KOPT-K1 (cell line): ENCODE results near the gene FHIT.

ENCODE experiments used
- H3K27ac ChIP-seq: fragments of 200-600 bp; sonication (generic); 2 replicates; pipeline ENCODE4 v1.5.1; 2016; ENCODE audit warnings: antibody characterized with exemption, mild to moderate bottlenecking, low read depth, low read length; ENCODE audit not compliant: poor library complexity, severe bottlenecking
- H3K36me3 ChIP-seq: fragments of 200-600 bp; sonication (generic); 2 replicates; pipeline ENCODE4 v1.5.1; 2017; ENCODE audit warnings: antibody characterized with exemption, mild to moderate bottlenecking, low read length, moderate library complexity; ENCODE audit not compliant: insufficient read depth
- H3K9me3 ChIP-seq: fragments of 200-600 bp; sonication (generic); 2 replicates; pipeline ENCODE4 v1.5.1; 2017; ENCODE audit warnings: antibody characterized with exemption, low read length, mild to moderate bottlenecking; ENCODE audit not compliant: insufficient read depth, poor library complexity, severe bottlenecking

FHIT gene

GRCh38 chr3:61169621-61170251, 81.5 kb downstream of the FHIT start:
- no peak overlapping the region for H3K27ac ChIP-seq
- H3K9me3 ChIP-seq: no peaks in the 10 kb centered on the region
- H3K36me3 ChIP-seq: no peaks in the 10 kb centered on the region

DNA sequence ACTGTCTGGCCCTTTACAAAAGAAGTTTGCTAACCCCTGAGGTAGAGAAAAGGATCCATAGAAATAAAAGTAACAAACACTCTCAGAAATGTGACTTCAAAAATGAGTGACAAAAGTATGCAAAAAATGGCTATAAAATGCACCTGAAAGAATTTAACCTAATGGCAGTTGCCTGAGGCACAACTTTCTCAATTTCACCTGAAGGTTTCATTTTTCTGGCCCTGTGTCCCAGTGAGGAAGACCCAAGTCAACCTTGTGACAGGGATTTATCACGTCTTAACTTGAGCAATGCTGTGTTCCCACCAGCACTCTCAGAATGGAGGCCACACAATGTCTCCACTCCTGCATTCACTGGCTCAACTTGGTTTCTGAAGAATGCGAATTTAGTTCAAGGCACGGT, 83.0 kb downstream of the FHIT start:
- H3K27ac ChIP-seq: no peak overlapping the region

DNA sequence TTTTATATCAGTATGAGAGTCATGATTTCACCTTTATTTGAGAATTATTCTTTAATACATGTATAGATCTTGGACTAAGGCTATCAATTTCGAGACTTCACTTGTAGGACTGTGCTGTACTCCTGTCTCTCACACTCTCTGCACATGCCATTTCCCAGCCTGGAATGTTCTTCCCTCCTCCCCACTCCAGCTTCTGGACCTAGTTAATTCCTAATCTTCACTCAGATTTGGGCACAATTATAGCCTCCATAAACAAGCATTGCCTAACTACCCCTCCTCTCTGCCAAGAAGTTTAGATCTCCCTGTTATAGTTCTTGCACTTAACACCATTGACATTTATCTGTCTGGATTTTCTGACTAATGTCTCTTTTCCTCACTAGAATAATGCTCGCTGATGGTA, 88.3 kb downstream of the FHIT start:
- Histone ChIP-seq H3K36me3 (no peaks in the 10 kb centered on the region), H3K9me3 (no peaks in the 10 kb centered on the region), H3K27ac (no peak overlapping the region)

More for the DNA sequence above, 83.0 kb downstream of the FHIT start:
- no peaks in the 10 kb centered on the region for H3K9me3 ChIP-seq
- H3K36me3 ChIP-seq: no peaks in the 10 kb centered on the region

GRCh38 chr3:61158667-61159066, 92.6 kb downstream of the FHIT start:
- Histone ChIP-seq H3K27ac (no peak overlapping the region), H3K36me3 (no peaks in the 10 kb centered on the region), H3K9me3 (no peaks in the 10 kb centered on the region)

GRCh38 chr3:61158216-61158615, 93.0 kb downstream of the FHIT start:
- Histone ChIP-seq H3K27ac (no peak overlapping the region), H3K36me3 (no peaks in the 10 kb centered on the region), H3K9me3 (no peaks in the 10 kb centered on the region)

DNA sequence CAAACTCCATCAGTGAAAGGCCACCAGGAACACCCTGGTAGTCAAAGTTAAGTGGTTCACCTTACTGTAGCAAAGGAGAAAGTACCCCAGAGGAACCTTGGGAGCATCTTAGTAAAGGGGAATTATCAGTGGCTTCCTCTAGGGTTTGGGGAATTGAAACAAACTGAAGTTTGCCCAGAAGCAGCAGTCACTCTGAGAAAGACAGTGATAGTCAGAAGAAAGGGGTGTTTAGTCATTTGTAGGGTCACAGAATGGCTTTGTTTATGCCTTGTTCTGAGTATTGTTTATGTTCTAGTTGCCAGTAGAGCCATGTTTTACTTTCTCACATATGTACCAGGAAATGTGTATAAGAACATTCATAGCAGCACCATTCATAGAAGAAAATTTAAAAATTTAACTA, 93.8 kb downstream of the FHIT start:
- H3K36me3 ChIP-seq: no peaks in the 10 kb centered on the region
- no peak overlapping the region for H3K27ac ChIP-seq
- no peaks in the 10 kb centered on the region for H3K9me3 ChIP-seq

GRCh38 chr3:61155701-61156292, 95.5 kb downstream of the FHIT start:
- no peaks in the 10 kb centered on the region for H3K9me3 ChIP-seq
- no peaks in the 10 kb centered on the region for H3K36me3 ChIP-seq
- H3K27ac ChIP-seq: no peak overlapping the region

- Histone ChIP-seq H3K9me3 (no peaks in the 10 kb centered on the region), H3K27ac (no peak overlapping the region), H3K36me3 (no peaks in the 10 kb centered on the region)
Measured at GRCh38 chr3:61154457-61155198, 96.6 kb downstream of the FHIT start.

DNA sequence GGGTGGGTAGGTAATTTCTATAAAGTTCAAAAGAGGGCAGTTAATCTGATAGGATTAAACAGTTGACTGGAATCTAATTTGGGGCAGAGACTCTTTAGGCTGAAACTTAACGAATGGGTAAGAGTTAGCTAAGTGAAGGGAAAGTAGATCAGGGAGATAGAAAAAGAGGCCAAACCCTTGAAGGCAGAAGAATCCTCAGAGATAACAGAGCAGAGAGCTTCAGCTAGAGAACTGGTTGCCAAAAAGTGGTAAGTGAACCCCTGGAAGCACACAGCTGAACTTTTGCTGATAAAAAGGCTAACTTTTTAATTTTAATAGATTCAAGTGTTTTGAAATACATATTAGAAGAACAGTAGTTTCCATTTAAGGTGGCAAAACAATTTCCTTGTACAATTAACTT, 99.2 kb downstream of the FHIT start:
- Histone ChIP-seq H3K27ac (no peak overlapping the region), H3K36me3 (no peaks in the 10 kb centered on the region), H3K9me3 (no peaks in the 10 kb centered on the region)

GRCh38 chr3:61149236-61149635, 102.0 kb downstream of the FHIT start:
- H3K27ac ChIP-seq: no peak overlapping the region
- no peaks in the 10 kb centered on the region for H3K36me3 ChIP-seq
- H3K9me3 ChIP-seq: no peaks in the 10 kb centered on the region

GRCh38 chr3:61146010-61146890, 105.0 kb downstream of the FHIT start:
- Histone ChIP-seq H3K36me3 (no peaks in the 10 kb centered on the region), H3K27ac (no peak overlapping the region), H3K9me3 (no peaks in the 10 kb centered on the region)

DNA sequence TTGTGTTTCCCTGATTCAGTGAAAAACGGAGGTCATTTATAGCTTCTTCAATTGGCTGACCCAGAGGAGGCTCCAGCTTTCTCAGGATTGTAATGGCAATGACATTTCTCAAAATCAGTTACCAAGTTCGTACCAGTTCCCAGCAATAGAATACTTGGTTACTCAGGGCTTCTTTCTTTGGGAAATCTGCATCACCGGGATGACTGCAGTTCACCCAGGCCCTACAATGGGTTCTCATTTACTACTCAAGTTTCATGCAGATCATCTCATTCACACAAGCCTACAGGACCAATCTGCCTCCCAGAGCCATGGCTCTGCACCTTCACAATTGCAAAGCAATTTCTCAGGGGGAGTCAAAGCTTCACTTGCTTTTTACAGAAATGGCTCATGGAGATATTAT, 109.6 kb downstream of the FHIT start:
- no peaks in the 10 kb centered on the region for H3K36me3 ChIP-seq
- H3K27ac ChIP-seq: no peak overlapping the region
- H3K9me3 ChIP-seq: no peaks in the 10 kb centered on the region

GRCh38 chr3:61141227-61141626, 110.0 kb downstream of the FHIT start:
- H3K36me3 ChIP-seq: no peaks in the 10 kb centered on the region
- H3K27ac ChIP-seq: no peak overlapping the region
- H3K9me3 ChIP-seq: no peaks in the 10 kb centered on the region

DNA sequence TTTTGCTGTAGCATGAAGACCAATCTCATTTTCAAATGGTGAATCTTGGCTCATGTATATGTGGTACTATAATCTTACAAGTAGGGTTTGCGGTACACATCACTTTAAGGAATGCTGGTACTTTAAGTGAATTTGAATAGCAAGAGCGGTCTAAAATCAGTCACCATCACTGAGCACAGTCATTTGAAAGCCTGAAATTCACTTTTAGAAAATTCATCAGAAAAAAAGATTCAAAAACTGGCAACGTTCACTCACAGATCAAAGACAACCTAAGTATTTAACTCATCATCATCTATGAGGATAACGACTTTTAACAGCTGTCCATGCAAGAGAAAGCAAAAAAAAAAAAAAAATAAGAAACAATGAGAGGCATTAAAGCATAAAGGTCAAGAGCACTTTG, 111.6 kb downstream of the FHIT start:
- H3K27ac ChIP-seq: no peak overlapping the region
- H3K9me3 ChIP-seq: no peaks in the 10 kb centered on the region
- no peaks in the 10 kb centered on the region for H3K36me3 ChIP-seq

- Histone ChIP-seq H3K9me3 (no peaks in the 10 kb centered on the region), H3K36me3 (no peaks in the 10 kb centered on the region), H3K27ac (no peak overlapping the region)
Measured at GRCh38 chr3:61138401-61138800, 112.9 kb downstream of the FHIT start.
